ENCODE measurements around the gene CD93.

- TF ChIP-seq CTCF (IDR thresholded peaks at IDR 0.05; ENCODE audit: low read depth, low read length) = no peak
- TF ChIP-seq EZH2phosphoT487 (IDR thresholded peaks at IDR 0.05; ENCODE audit: low read depth) = no peak
These were observed 8.8 kb upstream of the CD93 start for GRCh38 chr20:23094927-23095326.

Measured in OCI-LY3 (cell line).